IMR-90 (cell line): ENCODE results near the gene HDGFL2.

Experiments used
- BHLHE40 ChIP-seq: fragments of 150-350 bp; IDR thresholded peaks from 2 replicates; pipeline ENCODE4 v1.6.1; 2016; ENCODE audit warnings: mild to moderate bottlenecking, low read depth, low read length
- CEBPB ChIP-seq: IDR thresholded peaks from 2 replicates; pipeline ENCODE4 v1.6.1; 2012; ENCODE audit warnings: low read depth, low read length, improper control_type of control experiment
- CHD1 ChIP-seq: IDR thresholded peaks from 2 replicates; pipeline ENCODE4 v1.6.1; 2012; ENCODE audit warnings: low read depth, low read length, improper control_type of control experiment
- CTCF ChIP-seq: conservative IDR thresholded peaks from 2 replicates; pipeline ENCODE4 v1.5.1; 2012; ENCODE audit warnings: mild to moderate bottlenecking, low read depth, low read length, improper control_type of control experiment
- FOS ChIP-seq: fragments of 150-350 bp; IDR thresholded peaks from 2 replicates; pipeline ENCODE4 v1.6.1; 2016; ENCODE audit warnings: low read depth, low read length
- MAFK ChIP-seq: IDR thresholded peaks from 2 replicates; pipeline ENCODE4 v1.6.1; 2012; ENCODE audit warnings: low read depth, low read length, improper control_type of control experiment
- NFE2L2 ChIP-seq: fragments of 150-350 bp; IDR thresholded peaks from 2 replicates; pipeline ENCODE4 v1.6.1; 2016; ENCODE audit warnings: low read depth, mild to moderate bottlenecking, low read length
- POLR2A ChIP-seq: IDR thresholded peaks from 2 replicates; pipeline ENCODE4 v1.6.1; 2012; ENCODE audit warnings: mild to moderate bottlenecking, low read depth, low read length
- RAD21 ChIP-seq: IDR thresholded peaks from 2 replicates; pipeline ENCODE4 v1.6.1; 2012; ENCODE audit warnings: low read length, improper control_type of control experiment
- RFX5 ChIP-seq: IDR thresholded peaks from 2 replicates; pipeline ENCODE4 v1.8.0; 2012; ENCODE audit warnings: low read depth, mild to moderate bottlenecking, low read length, moderate library complexity
- SMC3 ChIP-seq: fragments of 150-350 bp; IDR thresholded peaks from 2 replicates; pipeline ENCODE4 v1.6.1; 2016; ENCODE audit warnings: low read depth, mild to moderate bottlenecking, antibody characterized with exemption, low read length, moderate library complexity
- USF2 ChIP-seq: fragments of 150-350 bp; IDR thresholded peaks from 2 replicates; pipeline ENCODE4 v1.6.1; 2017; ENCODE audit warnings: mild to moderate bottlenecking, antibody characterized with exemption, low read length, low read depth
- TF ChIP-seq, protein P1 (sequence below): fragments of 150-350 bp; IDR thresholded peaks from 2 replicates; pipeline ENCODE4 v1.6.1; 2016; ENCODE audit warnings: low read depth, mild to moderate bottlenecking, low read length, moderate library complexity, borderline replicate concordance

DNA sequence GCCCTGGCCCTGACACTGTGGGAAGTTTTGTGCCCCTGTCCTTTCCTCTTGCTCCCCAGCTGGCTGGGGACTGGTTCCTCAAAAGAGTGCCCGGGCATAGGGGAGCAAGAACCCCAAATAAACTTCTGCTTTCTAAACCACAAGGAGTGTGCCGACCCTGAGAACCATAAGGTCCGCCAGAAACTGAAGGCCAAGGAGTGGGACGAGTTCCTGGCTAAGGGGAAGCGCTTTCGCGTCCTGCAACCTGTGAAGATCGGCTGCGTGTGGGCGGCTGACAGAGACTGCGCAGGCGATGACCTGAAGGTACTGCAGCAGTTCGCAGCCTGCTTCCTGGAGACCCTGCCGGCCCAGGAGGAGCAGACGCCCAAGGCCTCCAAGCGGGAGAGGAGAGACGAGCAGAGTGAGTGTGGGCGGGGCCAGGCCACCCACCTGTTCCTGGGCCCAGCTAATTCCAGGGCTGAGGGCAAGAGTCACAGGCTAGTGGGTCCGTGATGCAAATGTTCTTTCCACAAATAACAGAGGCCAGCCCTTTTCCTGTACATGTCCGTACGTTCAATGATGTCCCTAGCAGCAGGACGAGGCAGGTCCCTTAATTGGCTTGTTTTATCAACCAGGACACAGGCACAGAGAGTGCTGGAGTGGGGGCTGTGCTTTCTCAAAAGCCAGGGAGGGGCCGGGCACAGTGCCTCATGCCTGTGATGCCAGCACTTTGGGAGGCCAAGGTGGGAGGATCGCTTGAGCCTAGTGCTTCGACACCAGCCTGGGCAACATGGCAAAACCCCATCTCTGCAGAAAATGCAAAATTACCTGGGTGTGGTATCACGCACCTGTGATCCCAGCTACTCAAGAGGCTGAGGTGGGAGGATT lies 40.1 kb upstream of the HDGFL2 start:
- TF ChIP-seq SMC3 (no peak), POLR2A (no peak), CTCF (no peak), NFE2L2 (no peak), USF2 (no peak), BHLHE40 (no peak), RFX5 (no peak), FOS (no peak), CEBPB (no peak), RAD21 (no peak), CHD1 (no peak), MAFK (no peak)
- TF ChIP-seq, protein P1, sequence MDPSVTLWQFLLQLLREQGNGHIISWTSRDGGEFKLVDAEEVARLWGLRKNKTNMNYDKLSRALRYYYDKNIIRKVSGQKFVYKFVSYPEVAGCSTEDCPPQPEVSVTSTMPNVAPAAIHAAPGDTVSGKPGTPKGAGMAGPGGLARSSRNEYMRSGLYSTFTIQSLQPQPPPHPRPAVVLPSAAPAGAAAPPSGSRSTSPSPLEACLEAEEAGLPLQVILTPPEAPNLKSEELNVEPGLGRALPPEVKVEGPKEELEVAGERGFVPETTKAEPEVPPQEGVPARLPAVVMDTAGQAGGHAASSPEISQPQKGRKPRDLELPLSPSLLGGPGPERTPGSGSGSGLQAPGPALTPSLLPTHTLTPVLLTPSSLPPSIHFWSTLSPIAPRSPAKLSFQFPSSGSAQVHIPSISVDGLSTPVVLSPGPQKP = no peak
